H9 (cell line): Measurements from ENCODE around the gene LCTL. TPM values are rescaled to one million over a fixed set of nuclear protein-coding genes. Genes with fewer than 3 reads are reported as not detected.

Experiments used
- DNase-seq: peaks from one replicate; pipeline ENCODE4 v3.0.0-alpha.2; 2017
- H2AFZ ChIP-seq: one replicate; pipeline ENCODE4 v1.6.1; 2013; ENCODE audit warnings: mild to moderate bottlenecking, low read length, control low read depth, moderate library complexity
- H2AK5ac ChIP-seq: 2 replicates; pipeline ENCODE4 v1.6.1; 2013; ENCODE audit warnings: low read length, control low read depth, mixed read lengths; ENCODE audit not compliant: insufficient read length
- H2BK120ac ChIP-seq: one replicate; pipeline ENCODE4 v1.6.1; 2013; ENCODE audit warnings: low read depth, mild to moderate bottlenecking, low read length, control low read depth, inconsistent platforms; ENCODE audit not compliant: poor library complexity, severe bottlenecking
- H2BK12ac ChIP-seq: 2 replicates; pipeline ENCODE4 v1.6.1; 2013; ENCODE audit warnings: low read length, control low read depth, mixed read lengths, low read depth; ENCODE audit not compliant: insufficient read length
- H2BK15ac ChIP-seq: 2 replicates; pipeline ENCODE4 v1.6.1; 2013; ENCODE audit warnings: low read depth, low read length, control low read depth
- H2BK20ac ChIP-seq: one replicate; pipeline ENCODE4 v1.6.1; 2013; ENCODE audit warnings: low read depth, mild to moderate bottlenecking, low read length, control low read depth, inconsistent platforms; ENCODE audit not compliant: poor library complexity, severe bottlenecking
- H2BK5ac ChIP-seq: 2 replicates; pipeline ENCODE4 v1.6.1; 2013; ENCODE audit warnings: low read length, control low read depth, mixed read lengths; ENCODE audit not compliant: insufficient read length
- H3K14ac ChIP-seq: 2 replicates; pipeline ENCODE4 v1.6.1; 2013; ENCODE audit warnings: low read length, control low read depth; ENCODE audit not compliant: insufficient read depth
- H3K18ac ChIP-seq: 2 replicates; pipeline ENCODE4 v1.6.1; 2013; ENCODE audit warnings: low read depth, mild to moderate bottlenecking, mixed read lengths, low read length, control low read depth; ENCODE audit not compliant: insufficient read length
- H3K23ac ChIP-seq: 2 replicates; pipeline ENCODE4 v1.6.1; 2013; ENCODE audit warnings: low read length, control low read depth, mixed read lengths, low read depth; ENCODE audit not compliant: insufficient read length
- H3K23me2 ChIP-seq: 2 replicates; pipeline ENCODE4 v1.6.1; 2013; ENCODE audit warnings: low read depth, mild to moderate bottlenecking, mixed read lengths, low read length, control low read depth; ENCODE audit not compliant: insufficient read length, poor library complexity, severe bottlenecking
- H3K27ac ChIP-seq: 2 replicates; pipeline ENCODE4 v1.5.1; 2013; ENCODE audit warnings: low read length, control low read depth, mixed read lengths, low read depth; ENCODE audit not compliant: insufficient read length
- H3K27me3 ChIP-seq: 2 replicates; pipeline ENCODE4 v1.6.1; 2013; ENCODE audit warnings: low read length, control low read depth, inconsistent platforms; ENCODE audit not compliant: insufficient read depth
- H3K4ac ChIP-seq: 2 replicates; pipeline ENCODE4 v1.6.1; 2013; ENCODE audit warnings: low read depth, mild to moderate bottlenecking, control low read depth, inconsistent platforms, low read length, moderate library complexity
- H3K4me1 ChIP-seq: 2 replicates; pipeline ENCODE4 v1.6.1; 2013; ENCODE audit warnings: low read length, control low read depth, inconsistent platforms; ENCODE audit not compliant: insufficient read depth
- H3K4me2 ChIP-seq: 2 replicates; pipeline ENCODE4 v1.6.1; 2013; ENCODE audit warnings: low read length, control low read depth, mixed read lengths; ENCODE audit not compliant: insufficient read length, insufficient read depth
- H3K56ac ChIP-seq: 2 replicates; pipeline ENCODE4 v1.6.1; 2013; ENCODE audit warnings: low read depth, mild to moderate bottlenecking, mixed read lengths, low read length, control low read depth; ENCODE audit not compliant: insufficient read length
- H3K79me1 ChIP-seq: 2 replicates; pipeline ENCODE4 v1.6.1; 2013; ENCODE audit warnings: low read depth, mild to moderate bottlenecking, moderate library complexity, low read length, control low read depth, inconsistent platforms; ENCODE audit not compliant: insufficient read depth, poor library complexity, severe bottlenecking
- H3K79me2 ChIP-seq: 2 replicates; pipeline ENCODE4 v1.6.1; 2013; ENCODE audit warnings: low read length, control low read depth, inconsistent platforms; ENCODE audit not compliant: insufficient read depth
- H3K9ac ChIP-seq: 2 replicates; pipeline ENCODE4 v1.6.1; 2013; ENCODE audit warnings: low read length, control low read depth, mixed read lengths; ENCODE audit not compliant: insufficient read length; ENCODE audit errors: extremely low read depth
- H3K9me3 ChIP-seq: one replicate; pipeline ENCODE4 v1.6.1; 2013; ENCODE audit warnings: low read depth, low read length, inconsistent platforms; ENCODE audit not compliant: control insufficient read depth
- H3T11ph ChIP-seq: one replicate; pipeline ENCODE4 v1.6.1; 2013; ENCODE audit warnings: mild to moderate bottlenecking, low read length, control low read depth, inconsistent platforms
- H4K20me1 ChIP-seq: one replicate; pipeline ENCODE4 v1.6.1; 2013; ENCODE audit not compliant: control insufficient read depth, insufficient read length, insufficient read depth
- H4K5ac ChIP-seq: 2 replicates; pipeline ENCODE4 v1.6.1; 2013; ENCODE audit warnings: low read depth, mild to moderate bottlenecking, mixed read lengths, low read length, control low read depth; ENCODE audit not compliant: insufficient read length
- H4K8ac ChIP-seq: replicated peaks from 2 replicates; pipeline ENCODE4 v1.6.1; 2013; ENCODE audit warnings: low read length, control low read depth, mixed read lengths, low read depth; ENCODE audit not compliant: insufficient read length
- H4K91ac ChIP-seq: 2 replicates; pipeline ENCODE4 v1.6.1; 2013; ENCODE audit warnings: low read depth, mild to moderate bottlenecking, moderate library complexity, mixed read lengths, low read length, control low read depth; ENCODE audit not compliant: insufficient read length
- H3K27ac Mint-ChIP-seq, 3 experiments: 2 replicates in 2 of 3; 3 replicates in 1 of 3; pipeline ENCODE4 v1.8.0; 2020 to 2021; ENCODE audit warnings: mixed read lengths in 3 of 3, mild to moderate bottlenecking in 1 of 3, moderate library complexity in 1 of 3
- H3K27me3 Mint-ChIP-seq: 2 replicates; pipeline ENCODE4 v1.8.0; 2021; ENCODE audit warnings: low read depth, mild to moderate bottlenecking, moderate library complexity, mixed read lengths
- H3K36me3 Mint-ChIP-seq, 3 experiments: 2 replicates in 2 of 3; 3 replicates in 1 of 3; pipeline ENCODE4 v1.8.0; 2020 to 2021; ENCODE audit warnings: low read depth in 3 of 3, mixed read lengths in 3 of 3; ENCODE audit not compliant: insufficient read depth in 1 of 3
- H3K4me1 Mint-ChIP-seq, 2 experiments: 2 replicates each; pipeline ENCODE4 v1.8.0; 2020; ENCODE audit warnings: mixed read lengths in 2 of 2
- H3K4me3 Mint-ChIP-seq, 2 experiments: 2 replicates in 1 of 2; 3 replicates in 1 of 2; pipeline ENCODE4 v1.8.0; 2020 to 2021; ENCODE audit warnings: mild to moderate bottlenecking in 2 of 2, mixed read lengths in 2 of 2, moderate library complexity in 1 of 2
- H3K9me3 Mint-ChIP-seq, 2 experiments: 2 replicates in 1 of 2; 3 replicates in 1 of 2; pipeline ENCODE4 v1.8.0; 2020; ENCODE audit warnings: mild to moderate bottlenecking in 2 of 2, mixed read lengths in 2 of 2, moderate library complexity in 1 of 2
- CTCF ChIP-seq: fragments of 200-600 bp; sonication (generic); conservative IDR thresholded peaks from 3 replicates; pipeline ENCODE4 v1.8.0; 2021; ENCODE audit warnings: antibody characterized with exemption, mild to moderate bottlenecking
- WGBS: extraction: QIAGEN DNeasy Blood & Tissue Kit; methylation state at CpG from one replicate; pipeline ENCODE4 v1.1.7; 2013; ENCODE audit warnings: missing lambda C conversion rate, low lambda C conversion rate, mixed read lengths; ENCODE audit not compliant: insufficient read length; ENCODE audit errors: extremely low coverage; 5-methylcytosine and 5-hydroxymethylcytosine counted together
- total RNA-seq: library from RNA; stranded (reverse); gene quantifications from 2 replicates; pipeline ENCODE4 v1.2.1, GENCODE V29; 2021

Gene LCTL
- total RNA-seq, 1 experiment from 2014 or later: 2.3 TPM

GRCh38 chr15:66591322-66591862 lies 25.6 kb upstream of the LCTL start:
- Histone ChIP-seq H3K79me2 (no peaks in the 10 kb centered on the region), H2AFZ (no peak overlapping the region), H3K14ac (no peak overlapping the region), H3K4me1 (no peaks in the 10 kb centered on the region), H4K5ac (no peak overlapping the region), H2BK20ac (no peak overlapping the region), H2BK15ac (no peak overlapping the region), H3K23ac (no peak overlapping the region), H3K23me2 (no peaks in the 10 kb centered on the region), H3K27me3 (no peaks in the 10 kb centered on the region), H3K18ac (no peak overlapping the region), H3K4me2 (no peak overlapping the region), H3K4ac (no peak overlapping the region), H3K79me1 (no peaks in the 10 kb centered on the region), H2AK5ac (no peak overlapping the region), H2BK12ac (no peak overlapping the region), H4K91ac (no peak overlapping the region), H3K9ac (no peak overlapping the region), H2BK120ac (no peak overlapping the region), H4K8ac (no peak overlapping the region), H3T11ph (no peak overlapping the region), H3K56ac (no peak overlapping the region), H3K9me3 (no peaks in the 10 kb centered on the region), H3K27ac (no peak overlapping the region), H4K20me1 (peaks cover 2% of the 10 kb centered on the region), H2BK5ac (no peak overlapping the region)
- Mint-ChIP-seq H3K9me3 (no peaks in the 10 kb centered on the region), H3K4me3 (no peak overlapping the region), H3K36me3 (no peaks in the 10 kb centered on the region), H3K27me3 (no peaks in the 10 kb centered on the region; the same call in 1 of the 2 replicates), H3K4me1 (peaks cover 14 to 22% of the 10 kb centered on the region in 2 experiments), H3K27ac (no peak overlapping the region; a peak in 1 of 7 replicates)
- WGBS: no CpG with 5 or more reads among the region's 4 CpGs
- TF ChIP-seq CTCF: no peak
- DNase-seq: no peak
